NCI-H146 (cell line): ENCODE results near the gene TMEM231.

Source experiments
- DNase-seq: peaks from one replicate; lab custom pipeline; 2025; lab: John Stamatoyannopoulos, UW

TMEM231 gene

DNA sequence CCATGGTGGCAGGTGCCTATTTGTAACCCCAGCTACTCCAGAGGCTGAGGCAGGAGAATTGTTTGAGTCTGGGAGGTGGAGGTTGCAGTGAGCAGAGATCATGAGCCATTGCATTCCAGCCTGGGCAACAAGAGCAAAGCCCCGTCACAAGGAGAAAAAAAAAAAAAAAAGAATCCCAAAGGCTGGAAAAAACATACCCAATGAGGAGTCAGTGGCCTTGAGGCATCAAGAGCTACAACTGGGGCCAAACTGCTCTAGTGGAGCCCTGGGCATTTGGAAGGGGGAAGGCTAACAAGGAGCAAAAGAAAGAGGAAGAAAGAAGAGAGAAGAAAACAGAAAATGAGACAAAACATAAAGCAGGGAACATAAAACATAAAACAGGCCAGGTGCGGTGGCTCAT, 67.7 kb downstream of the TMEM231 start:
- no peak for DNase-seq
